T-cell (primary cell): Measurements from ENCODE around the gene APOBEC3C. TPM values are rescaled to one million over a fixed set of nuclear protein-coding genes. Genes with fewer than 3 reads are reported as not detected.
"Not testable (repeated sequence)": the region's sequence is repeated elsewhere in the genome, so short reads cannot be mapped to it uniquely, and the experiment has no call there.

Experiments
- ATAC-seq, 4 experiments: fragments of 200-7000 bp in 3 of 4; fragments of 150-1000 bp in 1 of 4; cut with Tn5 transposase; replicated peaks in 1 of 4; 1 replicate in 3 of 4; 2 replicates in 1 of 4; pipeline ENCODE4 v1.10.0; 2021; ENCODE audit warnings: moderate library complexity in 3 of 4, mild to moderate bottlenecking in 2 of 4, moderate number of reproducible peaks in 1 of 4
- CTCF ChIA-PET, 2 donors: fragments of 300-600 bp; sonication (Branson Sonifier 250); formaldehyde crosslinking; loops; one replicate each; lab custom pipeline; 2022; ENCODE audit warnings: antibody characterized with exemption in 2 of 2; lab: Charles Lee
- POLR2A ChIA-PET, 2 donors: fragments of 300-600 bp; sonication (Branson Sonifier 250); formaldehyde crosslinking; loops; one replicate each; lab custom pipeline; 2022; ENCODE audit warnings: antibody characterized with exemption in 2 of 2; lab: Charles Lee
- DNase-seq, 35 experiments: peaks; one replicate each; pipeline versions ENCODE4 v3.0.0 to v3.0.0-alpha.2; 2013 to 2023
- H3K27ac ChIP-seq: one replicate; pipeline ENCODE4 v1.5.1; 2013; ENCODE audit warnings: low read length
- H3K27me3 ChIP-seq, 2 experiments: replicated peaks in 1 of 2; 1 replicate in 1 of 2; 2 replicates in 1 of 2; pipeline versions ENCODE4 v1.6.1 to v1.7.0; 2013; ENCODE audit warnings: low read length in 1 of 2, mixed read lengths in 1 of 2; ENCODE audit not compliant: control insufficient read depth in 2 of 2, insufficient read depth in 2 of 2; ENCODE audit errors: extremely low read depth in 1 of 2
- H3K36me3 ChIP-seq, 2 donors: 1 replicate in 1 of 2; 2 replicates in 1 of 2; pipeline versions ENCODE4 v1.6.1 to v1.7.0; 2013; ENCODE audit warnings: low read length in 1 of 2; ENCODE audit not compliant: control insufficient read depth in 2 of 2, insufficient read depth in 1 of 2; ENCODE audit errors: extremely low read depth in 1 of 2
- H3K4me1 ChIP-seq, 2 experiments: 1 replicate in 1 of 2; 2 replicates in 1 of 2; pipeline versions ENCODE4 v1.6.1 to v1.7.0; 2013; ENCODE audit warnings: low read length in 2 of 2, mixed read lengths in 1 of 2; ENCODE audit not compliant: insufficient read depth in 2 of 2, control insufficient read depth in 1 of 2; ENCODE audit errors: extremely low read depth in 1 of 2
- H3K4me3 ChIP-seq, 2 donors: 1 replicate in 1 of 2; 2 replicates in 1 of 2; pipeline versions ENCODE4 v1.5.1 to v1.7.0; 2013; ENCODE audit warnings: mild to moderate bottlenecking in 2 of 2, low read length in 1 of 2, moderate library complexity in 1 of 2; ENCODE audit not compliant: control insufficient read depth in 1 of 2; ENCODE audit errors: extremely low read depth in 1 of 2
- H3K9me3 ChIP-seq: 2 replicates; pipeline ENCODE4 v1.7.0; 2013
- H3K27ac Mint-ChIP-seq, 2 donors: one replicate each; pipeline ENCODE4 v1.8.0; 2020 to 2021; ENCODE audit warnings: mild to moderate bottlenecking in 2 of 2, mixed read lengths in 2 of 2
- H3K27me3 Mint-ChIP-seq, 2 donors: one replicate each; pipeline ENCODE4 v1.8.0; 2021 to 2022; ENCODE audit warnings: mixed read lengths in 2 of 2
- H3K36me3 Mint-ChIP-seq: one replicate; pipeline ENCODE4 v1.8.0; 2021; ENCODE audit warnings: mixed read lengths
- H3K4me1 Mint-ChIP-seq, 3 donors: one replicate each; pipeline ENCODE4 v1.8.0; 2020 to 2022; ENCODE audit warnings: mixed read lengths in 3 of 3, mild to moderate bottlenecking in 1 of 3
- H3K4me3 Mint-ChIP-seq, 3 donors: one replicate each; pipeline ENCODE4 v1.8.0; 2020 to 2022; ENCODE audit warnings: mild to moderate bottlenecking in 3 of 3, mixed read lengths in 3 of 3, moderate library complexity in 3 of 3
- H3K9me3 Mint-ChIP-seq, 3 donors: one replicate each; pipeline ENCODE4 v1.8.0; 2020 to 2022; ENCODE audit warnings: mixed read lengths in 3 of 3
- WGBS: methylation state at CpG from one replicate; pipeline ENCODE4 v1.1.5; 2013; ENCODE audit warnings: missing lambda C conversion rate; ENCODE audit not compliant: insufficient coverage; 5-methylcytosine and 5-hydroxymethylcytosine counted together
- total RNA-seq, 35 experiments: library from RNA in 6 of 35; stranded (reverse) in 6 of 35; fragments of 120-200 nt in 1 of 35; gene quantifications; one replicate each; pipeline versions ENCODE4 v1.2.1 to v1.2.4 and lab custom pipeline; 2013 to 2026

APOBEC3C gene
- total RNA-seq, 5 donors from 2014 or later (not counting 1 experiment from before 2014, with no cell fraction given), result 32.9 to 61.7 (median 52.1) TPM

DNA sequence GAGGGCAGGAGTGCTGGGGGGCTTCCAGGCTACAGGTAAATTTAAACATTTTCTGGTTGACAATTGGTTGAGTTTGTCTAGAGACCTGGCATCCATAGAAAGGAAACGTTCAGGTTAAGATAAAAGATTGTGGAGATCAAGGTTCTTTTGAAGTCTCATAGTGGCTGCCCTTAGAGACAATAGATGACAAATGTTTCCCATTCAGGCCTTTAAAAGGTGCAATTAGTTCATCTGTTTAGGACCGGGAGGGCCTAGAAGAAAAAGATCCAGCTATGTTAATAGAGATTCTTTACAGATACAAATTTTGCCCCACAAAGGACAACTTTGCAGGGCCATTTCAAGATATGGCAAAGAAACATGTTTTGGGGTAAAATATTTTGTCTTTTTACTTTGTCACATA is 23.0 kb downstream of the APOBEC3C start:
- H3K27ac ChIP-seq, H3K4me3 ChIP-seq, H3K27me3 Mint-ChIP-seq, ATAC-seq, DNase-seq, H3K9me3 ChIP-seq, H3K4me3 Mint-ChIP-seq, H3K9me3 Mint-ChIP-seq, H3K27me3 ChIP-seq, H3K36me3 Mint-ChIP-seq, POLR2A ChIA-PET, H3K36me3 ChIP-seq, CTCF ChIA-PET: not testable (repeated sequence)
- WGBS, result no CpG with 5 or more reads among the region's 2 CpGs
- Mint-ChIP-seq H3K27ac (peak overlapping the region; percentile 59 to 66), H3K4me1 (peaks cover 27 to 37% (median 33%) of the 10 kb centered on the region in 3 donors)
- peaks cover 4 to 29% of the 10 kb centered on the region in 2 experiments for H3K4me1 ChIP-seq

DNA sequence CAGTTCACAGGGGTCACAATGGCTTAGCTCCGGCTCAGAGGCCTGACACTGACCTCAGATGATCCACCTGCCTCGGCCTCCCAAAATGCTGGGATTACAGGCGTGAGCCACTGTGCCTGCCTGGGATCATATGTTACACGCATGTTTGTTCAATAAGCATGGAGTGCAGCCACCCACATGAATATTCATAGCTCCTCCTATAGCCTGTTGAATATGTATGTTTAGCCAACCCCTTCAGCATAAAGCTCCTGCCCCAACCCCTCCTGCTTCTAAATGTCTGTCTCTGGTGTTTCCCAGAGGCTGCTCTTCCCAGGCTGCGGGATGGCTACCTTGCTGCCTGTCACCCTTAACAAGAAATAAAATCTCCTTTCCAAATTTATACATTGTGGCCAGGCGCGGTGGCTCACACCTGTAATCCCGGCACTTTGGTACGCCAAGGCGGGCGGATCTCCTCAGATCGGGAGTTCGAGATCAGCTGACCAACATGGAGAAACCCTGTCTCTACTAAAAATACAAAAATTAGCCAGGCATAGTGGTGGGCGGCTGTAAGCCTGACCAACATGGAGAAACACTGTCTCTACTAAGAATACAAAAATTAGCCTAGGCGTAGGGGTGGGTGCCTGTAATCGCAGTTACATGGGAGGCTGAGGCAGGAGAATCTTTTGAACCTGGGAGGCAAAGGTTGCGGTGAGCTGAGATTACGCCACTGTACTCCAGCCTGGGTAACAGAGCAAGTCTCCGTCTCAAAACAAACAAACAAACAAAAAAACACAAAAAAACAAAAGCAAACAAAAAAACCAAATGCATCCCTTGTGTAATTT is 25.5 kb downstream of the APOBEC3C start:
- Histone ChIP-seq H3K4me3 (peak overlapping the region in 1 of 2 donors; percentile 63), H3K9me3 (no peaks in the 10 kb centered on the region), H3K27ac (peak overlapping the region; percentile 65), H3K36me3 (peaks cover 3 to 7% of the 10 kb centered on the region in 2 donors), H3K27me3 (no peaks in the 10 kb centered on the region), H3K4me1 (peaks cover 4 to 39% of the 10 kb centered on the region in 2 experiments)
- Mint-ChIP-seq H3K27ac (peak overlapping the region; percentile 86 to 90), H3K9me3 (no peaks in the 10 kb centered on the region), H3K4me3 (peak overlapping the region; percentile 65 to 86 (median 75)), H3K36me3 (peaks cover 8% of the 10 kb centered on the region), H3K4me1 (peaks cover 33 to 53% (median 41%) of the 10 kb centered on the region in 3 donors), H3K27me3 (no peaks in the 10 kb centered on the region)
- ATAC-seq, result no peak
- DNase-seq, result no peak
- POLR2A ChIA-PET, result no interaction called here
- CTCF ChIA-PET, result no interaction called here
- 100% methylated on average over 8 of the region's 19 CpGs for WGBS

GRCh38 chr22:39040155-39040537 is 26.1 kb downstream of the APOBEC3C start:
- H3K9me3 ChIP-seq, H3K9me3 Mint-ChIP-seq, H3K36me3 ChIP-seq, POLR2A ChIA-PET, H3K27me3 Mint-ChIP-seq, CTCF ChIA-PET, ATAC-seq, DNase-seq, H3K27me3 ChIP-seq: not testable (repeated sequence)
- no CpG with 5 or more reads among the region's 14 CpGs for WGBS
- Histone ChIP-seq H3K4me1 (peaks cover 4 to 39% of the 10 kb centered on the region in 2 experiments), H3K4me3 (peak overlapping the region in 1 of 2 donors; percentile 63), H3K27ac (peak overlapping the region; percentile 65)
- Mint-ChIP-seq H3K4me3 (peak overlapping the region; percentile 65 to 86 (median 75)), H3K4me1 (peaks cover 37 to 57% (median 45%) of the 10 kb centered on the region in 3 donors), H3K27ac (peak overlapping the region; percentile 86 to 90), H3K36me3 (peaks cover 12% of the 10 kb centered on the region)

DNA sequence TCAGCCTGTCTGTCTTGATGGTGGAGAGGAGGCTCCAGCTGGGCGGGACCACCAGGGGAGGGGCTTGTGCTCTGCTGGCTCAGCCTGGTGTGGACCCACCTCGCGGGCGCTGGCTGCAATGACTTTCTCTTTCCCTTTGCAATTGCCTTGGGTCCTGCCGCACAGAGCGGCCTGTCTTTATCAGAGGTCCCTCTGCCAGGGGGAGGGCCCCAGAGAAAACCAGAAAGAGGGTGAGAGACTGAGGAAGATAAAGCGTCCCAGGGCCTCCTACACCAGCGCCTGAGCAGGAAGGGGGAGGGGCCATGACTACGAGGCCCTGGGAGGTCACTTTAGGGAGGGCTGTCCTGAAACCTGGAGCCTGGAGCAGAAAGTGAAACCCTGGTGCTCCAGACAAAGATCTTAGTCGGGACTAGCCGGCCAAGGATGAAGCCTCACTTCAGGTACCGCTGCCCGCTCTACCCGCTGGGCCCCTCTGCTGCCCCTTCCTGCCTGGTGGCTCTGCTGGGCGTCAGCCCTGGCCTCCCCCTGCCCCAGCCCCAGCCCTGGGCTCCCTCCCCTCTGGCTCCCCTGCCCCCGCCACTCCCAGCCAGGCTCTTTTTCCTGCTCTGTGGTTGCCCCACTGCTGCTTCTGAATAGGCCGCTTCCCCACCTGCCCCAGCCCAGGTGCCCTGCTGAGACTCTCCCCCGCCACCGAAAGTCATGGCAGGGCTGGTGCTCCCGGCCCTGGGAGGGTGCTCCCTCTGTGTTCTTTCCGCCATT is 26.7 kb downstream of the APOBEC3C start, which contains the start of gene APOBEC3F:
Gene APOBEC3F (plus strand): TSS at position 327 of the 759 bp plus-strand sequence. CDS start 97 bp downstream, at position 424.
- H3K36me3 ChIP-seq, H3K27me3 ChIP-seq, H3K9me3 Mint-ChIP-seq, POLR2A ChIA-PET, CTCF ChIA-PET, H3K27me3 Mint-ChIP-seq, H3K9me3 ChIP-seq: not testable (repeated sequence)
- H3K27ac Mint-ChIP-seq, result peak within 1 kb of the TSS; percentile 91 to 93
- DNase-seq (peak; percentile 15 to 77 (median 61)), ATAC-seq (peak; percentile 88 to 92 (median 88))
- Histone ChIP-seq H3K4me1 (peaks cover 4 to 39% of the 10 kb centered on the region in 2 experiments), H3K4me3 (peak within 1 kb of the TSS; percentile 63 to 66), H3K27ac (peak within 1 kb of the TSS; percentile 81)
- peak within 1 kb of the TSS; percentile 81 to 86 (median 86) for H3K4me3 Mint-ChIP-seq
- peaks cover 39 to 63% (median 47%) of the 10 kb centered on the region in 3 donors for H3K4me1 Mint-ChIP-seq
- WGBS, result 0% methylated on average over 11 of the region's 21 CpGs
- H3K36me3 Mint-ChIP-seq, result peaks cover 15% of the 10 kb centered on the region

GRCh38 chr22:39041908-39042307 is 27.9 kb downstream of the APOBEC3C start:
- H3K4me1 Mint-ChIP-seq, result peaks cover 37 to 63% (median 40%) of the 10 kb centered on the region in 3 donors
- H3K4me3 ChIP-seq, result no peak overlapping the region
- H3K4me1 ChIP-seq, result peaks cover 4 to 34% of the 10 kb centered on the region in 2 experiments
- ATAC-seq (no peak), DNase-seq (no peak)
- ChIA-PET CTCF (no interaction called here), POLR2A (no interaction called here)
- H3K9me3 Mint-ChIP-seq, result no peaks in the 10 kb centered on the region
- peak overlapping the region; percentile 81 to 86 (median 86) for H3K4me3 Mint-ChIP-seq
- peaks cover 19% of the 10 kb centered on the region for H3K36me3 Mint-ChIP-seq
- H3K27ac Mint-ChIP-seq, result peak overlapping the region; percentile 91 to 93
- no peaks in the 10 kb centered on the region for H3K27me3 Mint-ChIP-seq
- peak overlapping the region; percentile 81 for H3K27ac ChIP-seq
- WGBS, result 67% methylated on average over 1 of the region's 7 CpGs
- H3K36me3 ChIP-seq, result peaks cover 3 to 10% of the 10 kb centered on the region in 2 donors
- no peaks in the 10 kb centered on the region for H3K9me3 ChIP-seq
- H3K27me3 ChIP-seq, result no peaks in the 10 kb centered on the region

DNA sequence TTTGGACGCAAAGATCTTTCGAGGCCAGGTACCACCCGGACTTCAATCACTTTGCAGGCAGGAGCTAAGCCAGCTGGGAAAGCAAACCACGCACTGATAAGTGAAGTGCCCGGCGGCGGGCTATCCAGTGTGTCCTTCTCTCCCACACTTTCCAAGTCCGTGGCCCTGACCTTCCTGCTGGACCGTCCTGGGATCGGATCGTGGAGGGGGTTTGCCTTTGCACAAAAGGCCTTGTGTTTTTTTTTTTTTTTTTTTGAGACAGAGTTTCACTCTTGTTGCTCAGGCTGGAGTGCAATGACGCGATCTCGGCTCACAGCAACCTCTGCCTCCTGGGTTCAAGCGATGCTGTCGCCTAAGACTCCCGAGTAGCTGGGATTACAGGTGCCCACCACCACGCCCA is 29.0 kb downstream of the APOBEC3C start:
- Mint-ChIP-seq H3K4me1 (peaks cover 32 to 60% (median 35%) of the 10 kb centered on the region in 3 donors), H3K36me3 (peaks cover 19% of the 10 kb centered on the region)
- H3K27me3 Mint-ChIP-seq, H3K4me3 ChIP-seq, H3K4me3 Mint-ChIP-seq, CTCF ChIA-PET, H3K9me3 Mint-ChIP-seq, H3K27ac Mint-ChIP-seq, H3K9me3 ChIP-seq, DNase-seq, H3K27me3 ChIP-seq, H3K36me3 ChIP-seq, H3K27ac ChIP-seq, ATAC-seq: not testable (repeated sequence)
- 95% methylated on average over 3 of the region's 18 CpGs for WGBS
- H3K4me1 ChIP-seq, result peaks cover 2 to 32% of the 10 kb centered on the region in 2 experiments
- POLR2A ChIA-PET, result interaction anchor here in 1 of 2 donors (0.6 kb wide), 1 partner anchor 73 kb away, joined by 5 read pairs; no protein-coding TSS in a partner anchor
